A673 (cell line): ENCODE measurements around the gene CREB3L1.

ENCODE experiments used
- CTCF ChIP-seq: fragments of 300-800, 200-600 bp; sonication (generic); conservative IDR thresholded peaks from 2 replicates; pipeline ENCODE4 v1.5.1; 2017; ENCODE audit warnings: low read depth, mild to moderate bottlenecking, antibody characterized with exemption, low read length, moderate library complexity, mixed read lengths
- EZH2 ChIP-seq: fragments of 200-600 bp; sonication (generic); IDR thresholded peaks from 2 replicates; pipeline ENCODE4 v1.6.1; 2017; ENCODE audit warnings: borderline replicate concordance, low read depth, mild to moderate bottlenecking, mixed read lengths, antibody characterized with exemption, low read length; ENCODE audit not compliant: poor library complexity, severe bottlenecking

GRCh38 chr11:46321757-46322156, 44.3 kb downstream of the CREB3L1 start:
- no peak for TF ChIP-seq EZH2
- no peak for TF ChIP-seq CTCF
